GM18951 (cell line): ENCODE measurements around the gene TNFRSF12A.

Experiments
- POLR2A ChIP-seq: IDR thresholded peaks from 4 replicates; pipeline ENCODE4 v1.6.1; 2011; ENCODE audit warnings: mild to moderate bottlenecking; ENCODE audit not compliant: insufficient read length, insufficient read depth; ENCODE audit errors: extremely low read depth
- in situ Hi-C: fragments of 300-500 bp; cut with MboI; formaldehyde crosslinking; loops from one replicate; pipeline ENCODE4 v1.12.0; 2022; ENCODE audit warnings: low sequenced_read_pairs, mixed read lengths, inconsistent platforms; ENCODE audit not compliant: unreplicated experiment

TNFRSF12A gene

DNA sequence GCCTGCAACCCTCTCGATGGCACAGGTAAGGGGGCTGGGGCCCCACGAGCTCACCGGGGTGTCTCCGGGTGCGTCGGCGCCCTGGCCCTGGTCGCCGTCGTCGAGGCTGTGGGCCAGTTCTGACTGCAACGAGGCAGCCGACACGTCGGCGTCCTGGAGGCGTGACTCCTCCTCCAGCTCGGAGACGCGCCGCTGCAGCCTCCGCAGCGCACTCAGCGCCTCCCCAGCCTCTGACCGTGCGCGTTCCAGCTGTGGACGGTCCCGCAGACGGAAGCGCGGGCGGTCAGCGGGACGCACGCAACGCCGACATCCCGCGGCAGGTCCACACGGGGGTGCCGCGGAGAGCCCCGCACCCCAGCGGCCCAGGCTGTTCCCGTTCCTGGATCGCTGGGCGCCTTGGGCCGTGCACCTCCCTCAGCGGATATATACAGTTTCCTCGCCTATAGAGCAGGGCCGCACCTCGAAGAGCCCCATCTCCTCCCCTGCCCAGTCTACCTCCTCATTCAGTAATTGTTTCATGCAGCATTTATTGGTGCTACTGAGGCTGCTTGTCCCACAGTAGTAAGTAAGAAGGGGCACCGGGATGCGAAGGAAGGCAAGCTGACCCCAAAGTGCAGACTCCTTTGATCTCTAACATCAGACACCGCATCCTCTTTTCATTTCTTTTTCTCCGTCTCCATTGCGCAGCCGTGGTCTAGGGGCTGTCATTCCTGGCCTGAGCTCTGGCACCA, 9.5 kb downstream of the TNFRSF12A start:
- in situ Hi-C loops = no loop called here

DNA sequence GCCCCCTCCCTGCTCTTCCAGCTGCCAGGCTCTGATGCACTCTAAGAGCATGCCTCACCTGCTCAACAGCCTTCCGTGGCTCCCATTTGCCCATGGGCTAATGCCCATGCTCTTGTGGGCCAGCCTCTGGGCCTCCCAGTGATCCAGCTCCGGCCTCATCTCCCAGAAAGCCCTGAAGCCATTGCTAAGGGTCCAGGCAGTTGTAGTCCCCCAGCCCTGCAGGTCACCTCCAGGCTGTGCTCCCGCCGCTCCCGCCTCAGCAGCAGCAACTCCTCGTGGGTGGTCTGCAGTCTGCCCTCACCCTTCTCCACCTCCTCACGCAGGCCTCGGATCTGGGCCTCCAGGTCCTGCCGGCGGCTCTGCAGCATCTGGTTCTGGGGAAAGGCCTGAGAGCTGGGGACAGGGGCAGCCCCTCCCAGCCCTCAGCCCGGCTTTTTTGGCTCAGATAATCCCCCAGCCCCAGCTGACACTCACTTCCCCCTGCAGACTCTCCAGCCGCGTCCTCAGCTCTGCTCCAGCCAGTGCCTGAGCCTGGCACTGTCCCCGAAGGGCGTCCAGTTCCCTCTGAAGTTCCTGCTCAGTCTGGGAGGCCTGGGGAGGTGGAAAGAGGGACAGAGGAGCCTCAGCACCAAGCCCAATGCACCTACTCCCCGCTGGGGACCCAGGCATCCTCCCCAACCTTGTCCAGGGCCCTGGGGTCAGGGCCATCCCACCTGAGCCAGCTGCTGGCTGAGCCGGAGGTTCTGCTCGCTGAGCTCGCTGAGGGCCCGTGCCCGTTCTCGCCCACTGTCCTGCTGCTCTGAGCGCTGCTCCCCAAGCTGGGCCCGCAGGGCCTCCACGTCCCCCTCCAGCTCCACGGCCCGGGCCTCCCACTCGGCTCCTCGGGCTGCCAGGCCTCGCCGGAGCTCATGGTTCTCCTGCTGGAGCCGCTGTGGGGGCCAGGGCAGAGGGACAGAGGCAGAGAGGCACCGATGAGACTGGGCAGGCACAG, 10.3 kb downstream of the TNFRSF12A start:
- in situ Hi-C loops = no loop called here
- TF ChIP-seq POLR2A = no peak

More for the DNA sequence above, 9.5 kb downstream of the TNFRSF12A start:
- no peak for TF ChIP-seq POLR2A

DNA sequence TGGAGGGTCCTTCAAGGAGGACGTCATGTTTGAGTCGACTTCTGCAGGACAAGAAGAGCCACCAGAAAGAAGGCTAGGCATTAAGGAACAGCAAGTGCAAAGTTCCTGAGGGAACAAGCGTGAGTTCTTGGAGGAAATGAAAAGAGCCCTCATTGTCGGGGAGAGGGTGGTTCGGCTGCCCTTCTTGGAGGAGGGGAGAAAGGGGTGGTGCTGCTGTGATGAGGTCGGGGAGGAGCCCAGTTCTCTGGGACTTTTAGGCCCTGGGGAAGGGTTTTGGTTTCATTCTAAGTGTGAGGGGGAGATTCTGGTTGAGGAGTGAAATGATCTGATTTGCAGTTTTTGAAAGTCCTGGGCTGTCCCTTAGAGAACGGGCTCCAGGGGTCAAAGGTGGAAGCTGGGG, 12.5 kb downstream of the TNFRSF12A start:
- TF ChIP-seq POLR2A = no peak
- in situ Hi-C loops = no loop called here

DNA sequence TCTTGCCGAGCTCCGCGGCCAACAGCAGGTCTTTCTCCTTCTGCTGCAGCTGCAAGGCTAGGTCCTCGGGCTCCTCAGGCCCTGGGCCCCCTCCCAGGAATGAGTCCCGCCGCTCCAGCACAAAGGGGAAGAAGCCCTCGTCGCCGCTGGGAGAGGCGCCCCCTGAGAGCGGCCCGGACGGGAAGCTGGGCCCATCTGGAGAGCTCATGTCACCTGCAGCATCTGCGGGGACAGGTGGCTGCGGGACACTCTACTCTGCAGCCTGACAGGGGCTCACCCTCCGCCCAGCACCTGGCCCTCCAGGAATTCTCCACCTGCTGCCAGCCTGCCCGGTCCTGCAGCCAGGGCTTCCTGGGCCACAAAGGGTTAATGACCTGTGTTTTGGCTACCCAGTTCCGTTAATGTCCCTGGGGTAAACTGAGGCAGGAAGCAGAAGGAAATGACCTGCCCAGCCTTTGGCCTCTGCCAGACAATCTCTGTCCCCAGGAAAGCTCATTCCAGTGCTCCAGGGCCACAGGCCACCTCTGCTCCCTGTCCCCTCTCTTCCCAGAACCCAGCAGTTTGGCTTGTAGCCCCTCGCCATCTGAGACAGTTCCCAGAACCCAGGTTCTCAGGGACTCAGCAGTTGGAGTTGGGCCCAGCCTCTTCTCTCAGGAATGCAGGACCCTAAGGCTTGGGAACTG, 15.3 kb downstream of the TNFRSF12A start:
- in situ Hi-C loops = no loop called here
- no peak for TF ChIP-seq POLR2A

DNA sequence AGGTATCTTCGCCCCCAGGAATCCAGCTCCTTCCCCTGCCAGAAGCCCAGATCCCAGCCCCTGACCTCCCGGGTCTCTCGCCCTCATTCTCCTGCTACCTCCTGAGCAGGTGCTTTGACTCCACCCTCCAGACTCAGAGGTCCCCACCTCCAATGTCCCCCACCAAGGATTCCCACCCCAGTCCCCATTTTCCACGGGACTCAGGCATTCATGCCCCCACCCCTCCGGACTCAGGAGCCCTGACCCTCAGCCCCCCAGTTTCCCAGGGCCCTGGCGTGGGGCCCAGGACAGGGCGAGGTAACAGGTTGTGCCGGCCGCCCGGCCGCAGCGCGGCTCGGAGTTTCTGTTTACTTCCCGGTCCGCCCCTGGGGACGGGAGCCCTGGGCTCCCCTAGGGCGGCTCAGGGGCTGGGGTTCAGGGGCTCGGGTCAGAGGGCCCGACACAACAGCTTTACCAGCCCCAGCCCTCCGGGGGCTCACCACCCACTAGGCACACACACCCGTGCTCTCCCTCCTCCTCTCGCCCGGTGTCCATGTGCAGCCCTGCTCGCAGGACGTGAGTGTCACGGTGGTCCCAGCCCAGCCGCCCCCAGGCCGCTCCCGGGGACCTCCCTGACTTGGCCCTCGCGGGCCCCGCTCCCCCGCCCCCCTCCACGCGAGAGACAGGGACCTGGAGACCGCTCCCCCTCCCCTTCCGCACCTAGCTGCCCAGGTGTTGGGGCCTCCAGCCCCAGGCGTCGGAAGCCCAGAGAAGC, 16.0 kb downstream of the TNFRSF12A start:
- in situ Hi-C loops = no loop called here
- no peak for TF ChIP-seq POLR2A

DNA sequence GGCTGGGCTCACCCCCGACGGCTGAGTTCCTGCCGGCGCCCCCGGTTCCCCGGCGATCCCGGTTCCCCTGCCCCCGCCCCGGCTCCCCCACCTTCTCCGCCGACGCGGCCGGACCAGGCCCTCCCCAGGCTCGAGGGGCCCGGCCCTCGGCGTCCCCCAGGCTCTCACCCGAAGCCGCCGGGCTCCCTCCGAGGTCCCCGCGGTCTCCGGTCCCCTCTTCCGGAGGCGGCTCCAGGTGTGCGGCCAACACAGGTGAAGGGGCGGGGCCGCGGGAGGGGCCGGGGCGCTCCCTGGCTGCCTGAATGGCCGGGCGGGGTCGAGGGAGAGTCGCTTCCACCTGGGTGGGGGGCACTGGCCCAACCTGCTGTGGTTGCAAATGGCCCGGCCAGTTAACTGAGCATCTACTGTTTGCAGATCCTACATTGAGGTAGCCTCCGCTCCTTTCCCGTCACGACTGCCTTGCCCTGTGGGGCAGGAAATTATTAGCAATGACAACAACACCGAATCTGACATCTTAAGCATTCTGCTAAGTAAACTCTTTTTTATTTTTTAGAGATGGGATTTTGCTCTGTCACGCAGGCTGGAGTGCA, 16.7 kb downstream of the TNFRSF12A start, which contains the start of gene BICDL2:
Gene BICDL2 (minus strand): TSS at position 219 of the 590 bp plus-strand sequence. CDS start 1,448 bp downstream, outside the sequence.
- in situ Hi-C loops = no loop called here
- no peak for TF ChIP-seq POLR2A

DNA sequence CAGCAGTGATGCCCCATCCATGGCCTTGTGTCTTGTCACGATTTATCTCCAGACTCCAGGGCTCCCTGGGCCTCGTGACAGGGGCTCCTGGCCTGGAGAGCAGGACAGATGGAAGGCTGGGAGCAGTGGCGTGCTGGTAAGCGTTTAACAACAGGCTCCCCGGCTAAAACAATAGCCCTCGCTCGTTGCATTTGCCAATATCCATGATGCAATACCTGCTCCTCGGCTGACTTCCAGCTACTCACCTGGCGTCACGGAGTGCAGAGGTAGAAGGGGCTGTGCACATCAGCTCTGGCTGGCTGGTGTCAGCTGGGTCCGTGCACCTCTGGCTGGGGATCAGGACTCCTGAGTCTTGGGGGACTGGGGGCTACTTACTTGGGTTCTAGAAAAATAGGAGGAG, 18.1 kb downstream of the TNFRSF12A start:
- in situ Hi-C loops = no loop called here
- TF ChIP-seq POLR2A = no peak

DNA sequence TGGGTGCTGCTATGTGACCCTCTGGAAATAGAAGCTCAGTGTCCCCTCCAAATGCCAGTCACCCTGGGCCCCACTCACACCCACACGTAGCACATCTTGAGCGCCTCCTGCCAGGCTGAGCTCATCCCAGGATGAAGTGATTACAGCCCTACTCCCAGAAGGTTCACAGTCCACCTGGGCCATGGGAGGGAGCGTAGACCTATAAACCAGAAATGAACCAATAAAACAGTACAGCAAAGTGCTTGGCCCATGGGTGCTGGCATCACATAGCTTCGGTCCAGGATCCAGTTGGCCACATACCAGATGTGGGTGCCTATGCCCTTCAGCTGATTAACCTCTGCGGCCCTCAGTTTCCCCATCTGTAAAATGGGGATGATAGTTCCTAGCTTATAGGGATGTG, 18.7 kb downstream of the TNFRSF12A start:
- no peak for TF ChIP-seq POLR2A
- in situ Hi-C loops = no loop called here

DNA sequence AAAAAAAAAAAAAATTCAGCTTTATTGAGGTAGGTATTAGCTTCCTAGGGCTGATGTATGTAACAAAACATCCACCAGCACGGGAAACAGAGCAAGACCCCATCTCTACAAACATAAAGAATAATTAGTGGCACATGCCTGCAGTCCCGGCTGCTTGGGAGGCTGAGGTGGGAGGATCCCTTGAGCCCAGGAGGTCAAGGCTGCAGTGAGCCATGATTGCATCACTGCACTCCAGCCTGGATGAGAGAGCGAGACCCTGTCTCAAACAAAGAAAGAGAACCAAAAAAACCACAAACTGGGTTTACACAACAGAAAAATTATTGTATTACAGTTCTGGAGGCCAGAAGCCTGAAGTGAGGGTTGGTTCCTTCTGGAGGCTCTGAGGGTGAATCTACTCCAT, 22.2 kb downstream of the TNFRSF12A start:
- in situ Hi-C loops = no loop called here
- no peak for TF ChIP-seq POLR2A

DNA sequence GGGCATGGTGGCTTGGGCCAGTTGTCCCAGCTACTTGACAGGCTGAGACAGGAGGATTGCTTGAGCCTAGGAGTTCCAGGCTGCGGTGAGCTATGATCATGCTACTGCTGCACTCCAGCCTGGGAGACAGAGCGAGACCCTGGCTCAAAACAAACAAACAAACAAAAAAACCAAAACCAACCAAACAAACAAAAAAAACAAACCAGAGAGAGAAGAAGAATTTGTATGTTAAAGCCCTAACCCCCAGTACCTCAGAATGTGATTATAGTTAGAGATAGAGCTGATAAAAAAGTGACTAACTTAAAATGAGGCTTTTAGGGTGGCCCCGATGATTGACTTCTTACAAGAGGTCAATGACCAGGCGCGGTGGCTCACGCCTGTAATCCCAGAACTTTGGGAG, 24.5 kb downstream of the TNFRSF12A start:
- in situ Hi-C loops = no loop called here

DNA sequence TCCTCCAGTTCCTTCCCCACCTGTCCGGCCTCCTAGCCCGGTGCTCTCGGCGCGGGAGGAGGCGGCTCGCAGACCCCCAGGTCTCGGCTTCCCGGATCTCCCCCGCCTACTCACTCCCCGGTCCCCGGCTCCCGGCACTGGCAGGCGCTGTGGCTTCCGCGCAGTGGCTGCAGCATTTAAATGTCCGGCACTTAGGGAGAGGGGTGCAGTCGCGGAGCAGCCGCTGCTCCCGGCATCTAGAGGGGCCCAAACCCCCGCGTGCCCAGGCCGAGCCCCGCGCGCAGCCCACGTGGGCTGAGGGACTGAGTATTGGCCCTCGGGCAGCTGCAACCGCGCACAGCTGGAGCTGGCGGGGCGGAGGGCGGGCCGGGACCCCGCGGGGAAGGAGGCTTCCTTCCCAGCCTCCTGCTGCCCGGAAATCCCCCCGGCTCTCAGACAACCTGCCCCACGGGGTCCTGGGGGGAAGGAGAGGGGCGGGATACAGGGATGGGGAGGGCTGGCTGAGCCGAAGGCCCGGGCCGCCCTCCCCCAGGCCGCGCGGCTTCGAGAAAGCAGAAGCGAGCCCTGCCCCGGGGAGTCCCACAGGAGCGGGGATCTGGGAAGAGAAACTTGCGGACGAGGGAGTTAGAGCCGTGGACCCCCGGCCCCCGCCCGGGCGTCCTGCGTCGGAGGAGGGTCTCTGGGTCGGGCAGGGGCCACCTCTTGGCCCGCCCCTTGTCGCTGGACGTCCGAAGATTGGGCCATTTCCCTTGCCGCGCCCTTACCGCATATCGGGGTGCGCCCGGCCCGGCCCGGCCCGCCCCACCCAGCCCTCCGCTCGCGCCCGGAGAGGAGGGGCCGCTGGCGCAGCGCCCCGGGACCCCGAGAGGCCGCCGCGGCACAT, 25.8 kb downstream of the TNFRSF12A start, which contains the start of gene MMP25:
Gene MMP25 (plus strand): TSS at position 804 of the 883 bp plus-strand sequence. CDS start 357 bp downstream, outside the sequence.
- no peak for TF ChIP-seq POLR2A
- in situ Hi-C loops = no loop called here

More for the DNA sequence above, 24.5 kb downstream of the TNFRSF12A start:
- no peak for TF ChIP-seq POLR2A
